Ascending aorta (tissue), 2 donors: ENCODE measurements around the gene CLMN. TPM values are rescaled to one million over a fixed set of nuclear protein-coding genes. Genes with fewer than 3 reads are reported as not detected.
"Not testable (repeated sequence)": the region's sequence is repeated elsewhere in the genome, so short reads cannot be mapped to it uniquely, and the experiment has no call there.

Source experiments
- DNase-seq, 2 donors: peaks; one replicate each; pipeline ENCODE4 v3.0.0-alpha.2; 2019; ENCODE audit warnings: low spot score in 2 of 2
- H3K27ac ChIP-seq, 2 donors: fragments of 200-600 bp; sonication (generic); one replicate each; pipeline ENCODE4 v1.5.1; 2016 to 2017; ENCODE audit warnings: mild to moderate bottlenecking in 1 of 2
- H3K27me3 ChIP-seq: fragments of 200-600 bp; sonication (generic); one replicate; pipeline ENCODE4 v1.5.1; 2017
- H3K36me3 ChIP-seq, 2 donors: fragments of 200-600 bp; sonication (generic); one replicate each; pipeline ENCODE4 v1.5.1; 2016
- H3K4me1 ChIP-seq, 2 donors: fragments of 200-600 bp; sonication (generic); one replicate each; pipeline ENCODE4 v1.5.1; 2016 to 2017; ENCODE audit warnings: mild to moderate bottlenecking in 1 of 2
- H3K4me3 ChIP-seq, 2 donors: fragments of 200-600 bp; sonication (generic); one replicate each; pipeline ENCODE4 v1.5.1; 2016 to 2017; ENCODE audit warnings: mild to moderate bottlenecking in 1 of 2
- H3K9me3 ChIP-seq, 2 donors: fragments of 200-600 bp; sonication (generic); one replicate each; pipeline ENCODE4 v1.5.1; 2016
- intact Hi-C: fragments of 100-400 bp; cut with DNase I; formaldehyde crosslinking; loops from one replicate; pipeline ENCODE4 v1.15.1; 2023
- total RNA-seq: library from RNA; depleted of rRNA; stranded (reverse); fragments of >200 nt; gene quantifications from one replicate; pipeline ENCODE4 v1.1.0, GENCODE V29; 2016
- TF ChIP-seq, protein P1 (sequence below), 3 experiments: fragments of 200-600 bp in 2 of 3; fragments of 450-650 bp in 1 of 3; sonication (generic) in 2 of 3; IDR thresholded peaks; one replicate each; pipeline ENCODE4 v1.5.1; 2016 to 2019; ENCODE audit warnings: antibody characterized with exemption in 3 of 3, mild to moderate bottlenecking in 1 of 3, moderate library complexity in 1 of 3

The CLMN gene
- total RNA-seq, 1 donor from 2014 or later: 4.7 TPM

DNA sequence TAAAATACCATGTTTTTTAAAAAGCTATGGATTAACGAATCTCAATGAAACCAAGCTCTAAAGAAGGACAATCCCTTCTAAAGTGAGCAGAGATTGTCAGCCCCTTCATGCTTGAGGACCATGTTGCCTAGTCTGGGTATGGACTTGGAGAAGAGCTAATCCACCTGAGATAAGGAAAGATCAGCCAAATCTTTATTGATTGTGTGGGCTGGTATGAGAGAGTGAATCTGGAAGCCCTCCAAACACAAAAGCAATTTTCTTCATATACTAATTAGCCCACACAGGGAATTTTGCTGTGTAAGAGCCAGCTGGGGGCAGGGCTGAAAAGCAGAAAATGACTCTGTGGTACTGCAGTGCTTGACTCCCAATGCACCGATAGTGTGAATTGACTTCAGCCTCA is 115.0 kb downstream of the CLMN start:
- H3K36me3 ChIP-seq: peaks cover 0 to 12% of the 10 kb centered on the region in 2 donors
- no peak overlapping the region for H3K27ac ChIP-seq
- H3K27me3 ChIP-seq: no peaks in the 10 kb centered on the region
- peaks cover 0 to 7% of the 10 kb centered on the region in 2 donors for H3K9me3 ChIP-seq
- intact Hi-C loops: no loop called here
- no peak for DNase-seq
- no peaks in the 10 kb centered on the region for H3K4me1 ChIP-seq
- H3K4me3 ChIP-seq: no peak overlapping the region
- TF ChIP-seq, protein P1, sequence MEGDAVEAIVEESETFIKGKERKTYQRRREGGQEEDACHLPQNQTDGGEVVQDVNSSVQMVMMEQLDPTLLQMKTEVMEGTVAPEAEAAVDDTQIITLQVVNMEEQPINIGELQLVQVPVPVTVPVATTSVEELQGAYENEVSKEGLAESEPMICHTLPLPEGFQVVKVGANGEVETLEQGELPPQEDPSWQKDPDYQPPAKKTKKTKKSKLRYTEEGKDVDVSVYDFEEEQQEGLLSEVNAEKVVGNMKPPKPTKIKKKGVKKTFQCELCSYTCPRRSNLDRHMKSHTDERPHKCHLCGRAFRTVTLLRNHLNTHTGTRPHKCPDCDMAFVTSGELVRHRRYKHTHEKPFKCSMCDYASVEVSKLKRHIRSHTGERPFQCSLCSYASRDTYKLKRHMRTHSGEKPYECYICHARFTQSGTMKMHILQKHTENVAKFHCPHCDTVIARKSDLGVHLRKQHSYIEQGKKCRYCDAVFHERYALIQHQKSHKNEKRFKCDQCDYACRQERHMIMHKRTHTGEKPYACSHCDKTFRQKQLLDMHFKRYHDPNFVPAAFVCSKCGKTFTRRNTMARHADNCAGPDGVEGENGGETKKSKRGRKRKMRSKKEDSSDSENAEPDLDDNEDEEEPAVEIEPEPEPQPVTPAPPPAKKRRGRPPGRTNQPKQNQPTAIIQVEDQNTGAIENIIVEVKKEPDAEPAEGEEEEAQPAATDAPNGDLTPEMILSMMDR (IDR thresholded peaks at IDR 0.05): no peak

DNA sequence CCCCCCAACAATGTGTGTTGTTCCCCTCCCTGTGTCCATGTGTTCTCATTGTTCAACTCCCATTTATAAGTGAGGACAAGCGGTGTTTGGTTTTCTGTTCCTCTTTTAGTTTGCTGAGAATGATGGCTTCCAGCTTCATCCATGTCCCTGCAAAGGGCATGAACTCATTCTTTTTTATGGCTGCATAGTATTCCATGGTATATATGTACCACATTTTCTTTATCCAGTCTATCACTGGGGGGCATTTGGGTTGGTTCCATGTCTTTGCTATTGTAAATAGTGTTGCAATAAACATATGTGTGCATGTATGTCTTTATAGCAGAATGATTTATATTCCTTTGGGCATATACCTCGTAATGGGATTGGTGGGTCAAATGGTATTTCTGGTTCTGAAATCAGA is 118.0 kb downstream of the CLMN start:
- intact Hi-C loops, H3K27ac ChIP-seq, H3K9me3 ChIP-seq, H3K4me1 ChIP-seq, DNase-seq, H3K4me3 ChIP-seq, H3K27me3 ChIP-seq: not testable (repeated sequence)
- H3K36me3 ChIP-seq: peaks cover 0 to 12% of the 10 kb centered on the region in 2 donors

DNA sequence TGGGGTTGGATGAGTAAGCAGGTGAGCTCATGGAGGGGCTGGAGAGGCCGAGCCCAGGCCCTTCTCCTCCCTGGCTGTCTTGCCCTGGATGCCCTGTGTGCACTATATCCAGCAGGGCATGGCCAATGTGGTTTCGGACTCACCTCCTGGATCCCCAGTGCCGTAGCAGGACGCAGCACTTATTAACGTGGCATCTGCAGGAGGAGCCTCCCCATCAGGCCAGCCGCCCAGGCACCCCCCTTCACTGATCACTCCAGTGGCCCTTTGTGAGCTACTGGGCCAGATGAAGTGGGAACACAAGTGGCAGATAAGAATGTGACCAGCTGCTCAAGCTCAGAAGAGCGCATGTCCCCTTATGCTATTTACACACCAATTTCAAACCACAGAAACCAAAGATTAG is 119.3 kb downstream of the CLMN start:
- intact Hi-C loops: no loop called here
- no peak overlapping the region for H3K27ac ChIP-seq
- H3K27me3 ChIP-seq: no peaks in the 10 kb centered on the region
- peaks cover 0 to 12% of the 10 kb centered on the region in 2 donors for H3K36me3 ChIP-seq
- H3K4me1 ChIP-seq: no peaks in the 10 kb centered on the region
- DNase-seq: no peak
- H3K4me3 ChIP-seq: no peak overlapping the region
- TF ChIP-seq, protein P1 (IDR thresholded peaks at IDR 0.05): no peak
- peaks cover 0 to 7% of the 10 kb centered on the region in 2 donors for H3K9me3 ChIP-seq

DNA sequence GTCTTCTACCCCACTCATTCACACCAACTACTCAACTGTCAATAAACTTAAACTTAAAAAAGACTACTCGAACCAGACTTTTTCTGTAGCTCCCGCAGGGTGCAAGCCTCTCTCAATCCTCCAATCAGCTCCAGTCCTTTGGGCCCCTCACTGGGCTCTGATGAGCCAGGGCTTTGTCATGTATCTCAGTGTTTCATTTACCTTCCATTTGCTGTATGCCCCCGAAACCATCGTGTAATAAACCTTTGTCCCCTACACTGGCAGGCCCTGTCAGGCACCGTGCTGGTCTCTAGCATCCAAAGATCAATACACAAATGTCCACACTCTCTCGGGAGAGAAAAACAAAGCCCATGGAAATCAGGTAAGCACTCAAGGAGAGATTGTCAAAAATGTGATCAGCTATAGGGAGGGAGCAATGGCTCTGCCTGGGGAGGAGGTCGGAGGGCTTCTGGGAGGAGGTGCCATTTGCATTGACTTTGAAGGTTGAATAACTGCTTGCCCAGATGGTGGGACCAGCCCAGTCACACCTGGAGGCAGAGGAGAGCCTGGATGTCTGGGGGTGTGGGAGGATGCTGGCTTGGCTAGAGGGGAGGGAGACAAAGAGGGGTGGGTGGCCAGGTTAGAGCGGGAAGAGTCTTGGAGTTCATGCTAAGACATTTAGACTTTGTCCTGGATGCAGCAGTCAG is 120.3 kb downstream of the CLMN start:
- Histone ChIP-seq H3K4me3 (no peak overlapping the region), H3K27ac (no peak overlapping the region), H3K27me3 (no peaks in the 10 kb centered on the region), H3K9me3 (no peaks in the 10 kb centered on the region), H3K4me1 (no peaks in the 10 kb centered on the region), H3K36me3 (peaks cover 0 to 12% of the 10 kb centered on the region in 2 donors)
- TF ChIP-seq, protein P1 (IDR thresholded peaks at IDR 0.05): no peak
- intact Hi-C loops: no loop called here
- DNase-seq: no peak

DNA sequence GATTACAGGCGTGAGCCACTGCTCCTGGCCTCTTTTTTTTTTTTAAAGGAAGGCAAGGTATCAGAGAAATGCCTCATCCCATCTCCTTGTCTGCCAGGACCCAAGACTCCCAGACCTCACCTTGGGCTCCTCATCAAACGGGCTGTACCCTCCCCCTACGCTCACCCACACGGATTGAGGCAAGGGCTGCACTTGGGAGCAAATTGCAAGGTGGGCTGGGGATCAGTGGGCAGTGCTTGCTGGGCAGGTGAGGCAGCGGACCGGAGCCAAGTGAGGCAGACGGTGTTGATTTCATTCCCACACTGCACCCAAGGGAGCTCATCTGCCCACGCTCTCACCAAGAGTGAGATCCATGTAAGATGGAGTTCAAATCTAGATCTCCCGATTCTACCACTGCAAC is 121.4 kb downstream of the CLMN start:
- Histone ChIP-seq H3K27ac (no peak overlapping the region), H3K4me3 (no peak overlapping the region), H3K36me3 (peaks cover 0 to 3% of the 10 kb centered on the region in 2 donors), H3K27me3 (no peaks in the 10 kb centered on the region), H3K9me3 (no peaks in the 10 kb centered on the region), H3K4me1 (no peaks in the 10 kb centered on the region)
- no peak for DNase-seq
- TF ChIP-seq, protein P1 (IDR thresholded peaks at IDR 0.05): no peak
- intact Hi-C loops: no loop called here

DNA sequence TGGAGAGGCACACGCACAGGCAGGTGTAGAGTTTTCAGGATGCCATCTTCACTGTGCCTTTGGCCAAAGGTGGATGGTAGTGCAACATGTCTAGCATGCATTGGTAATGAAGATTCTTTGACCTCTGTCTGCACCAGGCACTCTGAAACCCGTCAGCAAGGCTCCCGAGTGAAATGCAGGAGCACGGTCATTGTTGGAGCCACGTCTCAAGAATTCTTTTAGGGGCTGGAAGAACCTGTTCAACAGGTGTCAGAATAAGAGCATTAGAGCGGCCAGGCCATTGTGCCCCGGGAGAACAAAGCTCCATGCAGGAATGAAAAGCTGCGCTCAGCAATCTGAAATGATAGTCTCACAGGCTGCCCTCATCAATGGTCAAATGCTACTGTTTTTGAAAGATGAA is 122.2 kb downstream of the CLMN start:
- Histone ChIP-seq H3K36me3 (no peaks in the 10 kb centered on the region), H3K4me3 (no peak overlapping the region), H3K4me1 (no peaks in the 10 kb centered on the region), H3K27ac (no peak overlapping the region), H3K9me3 (no peaks in the 10 kb centered on the region), H3K27me3 (no peaks in the 10 kb centered on the region)
- intact Hi-C loops: no loop called here
- no peak for DNase-seq
- TF ChIP-seq, protein P1 (IDR thresholded peaks at IDR 0.05): no peak
